COLO668 (cell line): ENCODE results near the gene LY6G6D.

ENCODE experiments used
- DNase-seq: peaks from one replicate; lab custom pipeline; 2025; ENCODE audit not compliant: unreplicated experiment; lab: John Stamatoyannopoulos, UW

LY6G6D gene

GRCh38 chr6:31734247-31734820 is 19.2 kb downstream of the LY6G6D start:
- no peak for DNase-seq

- peak; percentile 29 for DNase-seq
Measured at GRCh38 chr6:31734821-31735406, 19.8 kb downstream of the LY6G6D start.

GRCh38 chr6:31736021-31736767 is 21.0 kb downstream of the LY6G6D start, which contains the start of gene CLIC1:
Gene CLIC1, minus strand, starts transcription at chr6:31736530. Its CDS starts 230 bp downstream, at chr6:31736300.
- DNase-seq: peak; percentile 82

GRCh38 chr6:31736768-31737314 is 21.7 kb downstream of the LY6G6D start:
- no peak for DNase-seq

GRCh38 chr6:31737315-31737990 is 22.3 kb downstream of the LY6G6D start:
- peak; percentile 63 for DNase-seq

- DNase-seq: peak; percentile 78
Measured at GRCh38 chr6:31737991-31738979, 23.1 kb downstream of the LY6G6D start.

GRCh38 chr6:31739639-31740396 is 24.7 kb downstream of the LY6G6D start, which contains the start of gene MSH5:
Gene MSH5, plus strand, starts transcription at chr6:31740005. Its CDS starts 462 bp downstream, at chr6:31740467.
- peak; percentile 97 for DNase-seq

- no peak for DNase-seq
Measured at GRCh38 chr6:31740397-31741223, 25.5 kb downstream of the LY6G6D start.

GRCh38 chr6:31741815-31742214 is 26.7 kb downstream of the LY6G6D start:
- no peak for DNase-seq

GRCh38 chr6:31742894-31743293 is 27.7 kb downstream of the LY6G6D start:
- DNase-seq: no peak

- DNase-seq: no peak
Measured at GRCh38 chr6:31744422-31744821, 29.3 kb downstream of the LY6G6D start.

GRCh38 chr6:31749301-31750036 is 34.3 kb downstream of the LY6G6D start:
- no peak for DNase-seq

- DNase-seq: no peak
Measured at GRCh38 chr6:31750411-31751022, 35.4 kb downstream of the LY6G6D start.

GRCh38 chr6:31752739-31753319 is 37.7 kb downstream of the LY6G6D start:
- DNase-seq: no peak

- no peak for DNase-seq
Measured at GRCh38 chr6:31758281-31758680, 43.1 kb downstream of the LY6G6D start.

GRCh38 chr6:31760790-31761189 is 45.6 kb downstream of the LY6G6D start:
- DNase-seq: no peak

GRCh38 chr6:31761343-31761742 is 46.2 kb downstream of the LY6G6D start:
- no peak for DNase-seq
